ENCODE results near the gene GALNT13. TPM values are rescaled to one million over a fixed set of nuclear protein-coding genes. Genes with fewer than 3 reads are reported as not detected.

GALNT13 gene
- total and polyA plus RNA-seq, 2 experiments from 2014 or later: 1.3 to 3.1 TPM

- no peak overlapping the region for H3K4me3 ChIP-seq
- DNase-seq (ENCODE audit: low read depth in 1 of 2, low spot score in 1 of 2): peak in 1 of 2 donors; percentile 56
- H3K36me3 ChIP-seq: no peaks in the 10 kb centered on the region
- no peaks in the 10 kb centered on the region for H3K4me1 ChIP-seq (ENCODE audit: low read depth)
- no peak overlapping the region for H3K27ac ChIP-seq
- no peaks in the 10 kb centered on the region for H3K9me3 ChIP-seq (ENCODE audit: low read depth)
- H3K27me3 ChIP-seq: no peaks in the 10 kb centered on the region
- no peak for TF ChIP-seq CTCF (IDR thresholded peaks at IDR 0.05; ENCODE audit: low read depth, low read length)
Observed at GRCh38 chr2:153864022-153864421, 7.7 kb upstream of the GALNT13 start.

- no peak for TF ChIP-seq CTCF (IDR thresholded peaks at IDR 0.05; ENCODE audit: low read depth, low read length)
- H3K9me3 ChIP-seq (ENCODE audit: low read depth): no peaks in the 10 kb centered on the region
- no peak overlapping the region for H3K27ac ChIP-seq
- H3K4me3 ChIP-seq: no peak overlapping the region
- peaks cover 14% of the 10 kb centered on the region for H3K27me3 ChIP-seq
- DNase-seq (ENCODE audit: low read depth in 1 of 2, low spot score in 1 of 2): no peak
- no peaks in the 10 kb centered on the region for H3K36me3 ChIP-seq
- H3K4me1 ChIP-seq (ENCODE audit: low read depth): no peaks in the 10 kb centered on the region
Observed at GRCh38 chr2:153866595-153866994, 5.1 kb upstream of the GALNT13 start.

DNA sequence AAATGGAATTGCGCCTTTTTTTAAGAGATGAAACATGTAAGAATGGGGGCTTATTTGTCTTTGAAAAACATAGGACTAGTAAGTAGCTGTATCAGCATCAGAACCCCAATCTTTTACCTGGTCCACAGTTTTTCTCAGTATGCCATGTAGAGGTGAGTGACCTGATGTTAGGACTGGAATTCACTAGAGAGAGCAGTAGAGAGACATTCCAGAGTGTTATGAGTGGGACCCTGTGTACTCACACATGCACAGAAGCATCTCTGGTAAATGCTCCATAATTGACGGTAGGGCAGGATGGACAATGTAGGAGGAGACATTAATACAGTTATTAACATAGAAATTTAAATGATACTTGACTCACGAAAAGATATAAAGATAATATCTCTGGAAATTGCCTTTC, 1.4 kb upstream of the GALNT13 start:
- H3K4me1 ChIP-seq (ENCODE audit: low read depth): no peaks in the 10 kb centered on the region

DNA sequence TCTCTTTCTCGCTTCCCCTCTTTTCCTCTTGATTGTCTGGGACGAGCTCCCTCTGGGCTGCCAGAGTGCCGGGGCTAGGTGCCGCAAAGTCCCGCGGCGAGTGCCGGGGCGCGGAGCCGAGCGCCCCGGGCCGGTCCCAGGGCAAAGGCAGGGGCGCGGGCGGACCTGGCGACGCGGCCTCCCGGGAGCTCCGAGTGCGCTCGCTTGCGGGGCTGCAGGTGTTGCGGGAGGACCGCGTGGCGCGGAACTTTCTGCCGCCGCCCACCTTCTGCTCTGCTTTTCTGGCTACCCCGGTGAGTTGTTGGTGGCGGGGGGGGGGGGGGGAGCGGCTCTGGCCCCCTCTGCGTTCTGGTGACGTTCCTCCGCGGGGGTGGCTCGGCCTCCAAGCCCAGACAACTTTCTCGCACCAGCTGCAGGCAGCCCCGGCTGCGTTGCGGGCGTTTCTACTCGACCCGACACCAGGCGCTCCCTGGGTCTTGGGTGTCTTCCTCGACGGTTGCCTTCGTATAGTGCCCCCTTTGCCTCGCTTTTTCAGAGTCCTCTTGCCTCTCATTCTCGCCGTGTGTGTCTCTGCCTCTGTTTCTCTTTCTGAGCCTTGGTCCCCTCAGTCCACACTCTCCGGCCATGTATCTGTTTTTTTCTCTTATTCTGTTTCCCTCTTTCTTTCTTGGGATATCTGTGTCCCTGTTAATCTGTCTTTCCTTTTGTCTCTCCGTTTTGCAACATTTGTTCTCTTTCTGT, 759 bp downstream of the GALNT13 start:
- no peaks in the 10 kb centered on the region for H3K9me3 ChIP-seq (ENCODE audit: low read depth)
- H3K27ac ChIP-seq: no peak overlapping the region
- H3K4me3 ChIP-seq: peak overlapping the region; percentile 45
- TF ChIP-seq CTCF (IDR thresholded peaks at IDR 0.05; ENCODE audit: low read depth, low read length): no peak
- peaks cover 56% of the 10 kb centered on the region for H3K27me3 ChIP-seq
- H3K4me1 ChIP-seq (ENCODE audit: low read depth): no peaks in the 10 kb centered on the region
- no peaks in the 10 kb centered on the region for H3K36me3 ChIP-seq
- peak in 1 of 2 donors; percentile 15 for DNase-seq (ENCODE audit: low read depth in 1 of 2, low spot score in 1 of 2)

More for the DNA sequence above, 1.4 kb upstream of the GALNT13 start:
- no peak for TF ChIP-seq CTCF (IDR thresholded peaks at IDR 0.05; ENCODE audit: low read depth, low read length)
- Histone ChIP-seq H3K9me3 (ENCODE audit: low read depth) (no peaks in the 10 kb centered on the region), H3K36me3 (no peaks in the 10 kb centered on the region), H3K27me3 (peaks cover 46% of the 10 kb centered on the region), H3K27ac (no peak overlapping the region), H3K4me3 (no peak overlapping the region)
- DNase-seq (ENCODE audit: low read depth in 1 of 2, low spot score in 1 of 2): peak in 1 of 2 donors; percentile 50

GRCh38 chr2:153873052-153874048, 1.6 kb downstream of the GALNT13 start:
- peak overlapping the region; percentile 45 for H3K4me3 ChIP-seq
- DNase-seq (ENCODE audit: low read depth in 1 of 2, low spot score in 1 of 2): peak in 1 of 2 donors; percentile 64
- H3K36me3 ChIP-seq: no peaks in the 10 kb centered on the region
- no peak overlapping the region for H3K27ac ChIP-seq
- peaks cover 56% of the 10 kb centered on the region for H3K27me3 ChIP-seq
- no peaks in the 10 kb centered on the region for H3K4me1 ChIP-seq (ENCODE audit: low read depth)
- H3K9me3 ChIP-seq (ENCODE audit: low read depth): no peaks in the 10 kb centered on the region
- no peak for TF ChIP-seq CTCF (IDR thresholded peaks at IDR 0.05; ENCODE audit: low read depth, low read length)

Measured in cardiac muscle cell (in vitro differentiated cells and primary cell).